HG03135 (cell line): ENCODE data around the gene CDK9.
"Not testable (repeated sequence)": the region's sequence is repeated elsewhere in the genome, so short reads cannot be mapped to it uniquely, and the experiment has no call there.

Experiments used
- ATAC-seq: cut with Tn5 transposase; IDR thresholded peaks from one replicate; pipeline ENCODE4 v1.9.1; 2021; ENCODE audit warnings: mild to moderate bottlenecking, moderate library complexity; ENCODE audit not compliant: unreplicated experiment

Gene CDK9

GRCh38 chr9:127785933-127786772, at the start of gene CDK9:
Gene CDK9, plus strand, starts transcription at chr9:127786034. Its CDS starts 115 bp downstream, at chr9:127786149.
- peak; percentile 56 for ATAC-seq

GRCh38 chr9:127738666-127739065, 47.2 kb upstream of the CDK9 start:
- ATAC-seq: no peak

- no peak for ATAC-seq
Observed at GRCh38 chr9:127739614-127740330, 46.1 kb upstream of the CDK9 start.

- no peak for ATAC-seq
Observed at GRCh38 chr9:127741831-127742434, 43.9 kb upstream of the CDK9 start.

GRCh38 chr9:127742435-127743088, 43.3 kb upstream of the CDK9 start:
- ATAC-seq: no peak

GRCh38 chr9:127744398-127745110, 41.3 kb upstream of the CDK9 start:
- no peak for ATAC-seq

GRCh38 chr9:127746959-127747569, 38.8 kb upstream of the CDK9 start:
- ATAC-seq: no peak

GRCh38 chr9:127749090-127749787, 36.6 kb upstream of the CDK9 start:
- ATAC-seq: no peak

GRCh38 chr9:127751269-127752054, 34.4 kb upstream of the CDK9 start:
- no peak for ATAC-seq

- ATAC-seq: no peak
Observed at GRCh38 chr9:127753148-127753547, 32.7 kb upstream of the CDK9 start.

GRCh38 chr9:127753622-127754021, 32.2 kb upstream of the CDK9 start:
- ATAC-seq: no peak

- ATAC-seq: no peak
Observed at GRCh38 chr9:127754099-127755060, 31.5 kb upstream of the CDK9 start.

- ATAC-seq: no peak
Observed at GRCh38 chr9:127755061-127756060, 30.5 kb upstream of the CDK9 start.

- ATAC-seq: no peak
Observed at GRCh38 chr9:127756233-127756632, 29.6 kb upstream of the CDK9 start.

- ATAC-seq: not testable (repeated sequence)
Observed at GRCh38 chr9:127756776-127757175, 29.1 kb upstream of the CDK9 start.

GRCh38 chr9:127758843-127759242, 27.0 kb upstream of the CDK9 start:
- ATAC-seq: no peak
